OCI-LY7 (cell line): Measurements from ENCODE around the gene PLK2. TPM values are rescaled to one million over a fixed set of nuclear protein-coding genes. Genes with fewer than 3 reads are reported as not detected.

Experiments used
- BruUV-seq: library from RNA; stranded (reverse); fragments of 400-500 nt; replicated peaks from 2 replicates; lab custom pipeline; 2021; lab: Mats Ljungman, UMichigan
- CTCF ChIA-PET: fragments of 300-600 bp; sonication (Branson Sonifier 250); formaldehyde crosslinking; loops from one replicate; lab custom pipeline; 2022; ENCODE audit warnings: antibody characterized with exemption; ENCODE audit not compliant: unreplicated experiment; lab: Charles Lee
- POLR2A ChIA-PET: fragments of 300-600 bp; sonication (Branson Sonifier 250); formaldehyde crosslinking; loops from one replicate; lab custom pipeline; 2022; ENCODE audit warnings: antibody characterized with exemption; lab: Charles Lee
- DNase-seq: peaks from one replicate; pipeline ENCODE4 v3.0.0-alpha.2; 2015; ENCODE audit warnings: low spot score
- H2AFZ ChIP-seq: fragments of 200-600 bp; sonication (generic), shearing (Covaris generic); 2 replicates; pipeline ENCODE4 v1.6.1; 2014; ENCODE audit warnings: mild to moderate bottlenecking, antibody characterized with exemption, low read length, moderate library complexity
- H3K27ac ChIP-seq: fragments of 200-600 bp; sonication (generic); 2 replicates; pipeline ENCODE4 v1.5.1; 2014; ENCODE audit warnings: mixed run types, low read depth, mild to moderate bottlenecking, moderate library complexity, low read length, inconsistent platforms; ENCODE audit not compliant: poor library complexity, severe bottlenecking
- H3K36me3 ChIP-seq: fragments of 200-600 bp; sonication (generic); 2 replicates; pipeline ENCODE4 v1.6.1; 2014; ENCODE audit warnings: mild to moderate bottlenecking, antibody characterized with exemption, low read length, moderate library complexity, mixed read lengths; ENCODE audit not compliant: insufficient read depth
- H3K4me1 ChIP-seq: fragments of 200-600 bp; sonication (generic); 2 replicates; pipeline ENCODE4 v1.5.1; 2014; ENCODE audit warnings: mild to moderate bottlenecking, low read length; ENCODE audit not compliant: insufficient read depth, poor library complexity, severe bottlenecking
- H3K4me2 ChIP-seq: fragments of 200-600 bp; sonication (generic); 2 replicates; pipeline ENCODE4 v1.6.1; 2014; ENCODE audit warnings: mild to moderate bottlenecking, low read length
- H3K4me3 ChIP-seq: fragments of 200-600 bp; sonication (generic); 2 replicates; pipeline ENCODE4 v1.5.1; 2014; ENCODE audit warnings: mild to moderate bottlenecking, low read depth, low read length; ENCODE audit not compliant: poor library complexity, severe bottlenecking
- H3K79me2 ChIP-seq: fragments of 200-600 bp; sonication (generic); 2 replicates; pipeline ENCODE4 v1.6.1; 2016; ENCODE audit warnings: low read depth, mild to moderate bottlenecking, low read length, moderate library complexity, mixed read lengths; ENCODE audit not compliant: insufficient read depth
- H3K9me2 ChIP-seq: fragments of 200-600 bp; sonication (generic); 2 replicates; pipeline ENCODE4 v1.6.1; 2016; ENCODE audit warnings: mild to moderate bottlenecking, low read length, mixed read lengths; ENCODE audit not compliant: insufficient read depth
- H3K9me3 ChIP-seq: fragments of 200-600 bp; sonication (generic); 2 replicates; pipeline ENCODE4 v1.6.1; 2014; ENCODE audit warnings: mild to moderate bottlenecking, mixed run types, low read length, mixed read lengths
- H4K20me1 ChIP-seq: fragments of 200-600 bp; sonication (generic); 2 replicates; pipeline ENCODE4 v1.6.1; 2014; ENCODE audit warnings: mild to moderate bottlenecking, antibody characterized with exemption, low read length, moderate library complexity, mixed read lengths; ENCODE audit not compliant: insufficient read depth
- CTCF ChIP-seq: fragments of 200-600 bp; sonication (generic); conservative IDR thresholded peaks from 2 replicates; pipeline ENCODE4 v1.5.1; 2014; ENCODE audit warnings: mild to moderate bottlenecking, antibody characterized with exemption, low read length, moderate library complexity, mixed read lengths
- EZH2phosphoT487 ChIP-seq: fragments of 200-600 bp; sonication (generic); IDR thresholded peaks from 2 replicates; pipeline ENCODE4 v1.6.1; 2018; ENCODE audit warnings: low read depth, borderline replicate concordance, mild to moderate bottlenecking, mixed run types, antibody characterized with exemption, low read length, moderate library complexity, mixed read lengths
- intact Hi-C: fragments of 100-400 bp; cut with micrococcal nuclease; formaldehyde crosslinking; loops from one replicate; pipeline ENCODE4 v1.10.0; 2022; ENCODE audit not compliant: unreplicated experiment
- total RNA-seq, 2 experiments: library from RNA; depleted of rRNA in 1 of 2; stranded (reverse); fragments of >200 nt in 1 of 2; shearing (Covaris generic) in 1 of 2; gene quantifications; 2 replicates each; pipeline ENCODE4 v1.2.3, GENCODE V29; 2014 to 2022

PLK2 gene
- total RNA-seq, 2 experiments from 2014 or later = 0.19 to 0.59 TPM

- CTCF ChIA-PET = no interaction called here
- no peaks in the 10 kb centered on the region for H4K20me1 ChIP-seq
- no peaks in the 10 kb centered on the region for H3K36me3 ChIP-seq
- intact Hi-C loops = loop anchor here (1.0 to 10.0 kb wide), 3 partner anchors 683 to 1164 kb away; no protein-coding TSS in a partner anchor
- no peak overlapping the region for H3K4me3 ChIP-seq
- H3K4me1 ChIP-seq = no peaks in the 10 kb centered on the region
- H3K9me3 ChIP-seq = no peaks in the 10 kb centered on the region
- H3K27ac ChIP-seq = no peak overlapping the region
- DNase-seq = peak; percentile 42
- no peaks in the 10 kb centered on the region for H3K9me2 ChIP-seq
- no peaks in the 10 kb centered on the region for H3K79me2 ChIP-seq
- no peak overlapping the region for H3K4me2 ChIP-seq
- no TSS peak for BruUV-seq
- POLR2A ChIA-PET = no interaction called here
- TF ChIP-seq CTCF (peak; percentile 86), EZH2phosphoT487 (no peak)
- H2AFZ ChIP-seq = no peak overlapping the region
Observed at GRCh38 chr5:58462623-58463230, 2.8 kb upstream of the PLK2 start.

GRCh38 chr5:58462154-58462553 lies 2.3 kb upstream of the PLK2 start:
- BruUV-seq = no TSS peak
- intact Hi-C loops = loop anchor here (1.0 to 10.0 kb wide), 3 partner anchors 683 to 1163 kb away; no protein-coding TSS in a partner anchor
- DNase-seq = no peak
- Histone ChIP-seq H3K36me3 (no peaks in the 10 kb centered on the region), H3K27ac (no peak overlapping the region), H3K9me2 (no peaks in the 10 kb centered on the region), H3K9me3 (no peaks in the 10 kb centered on the region), H3K4me2 (no peak overlapping the region), H3K4me1 (no peaks in the 10 kb centered on the region), H3K4me3 (no peak overlapping the region), H3K79me2 (no peaks in the 10 kb centered on the region), H4K20me1 (no peaks in the 10 kb centered on the region), H2AFZ (no peak overlapping the region)
- CTCF ChIA-PET = interaction anchor here (1.6 kb wide), 1 partner anchor 1164 kb away, joined by 3 read pairs; no protein-coding TSS in a partner anchor
- POLR2A ChIA-PET = interaction anchor here (0.7 kb wide), 1 partner anchor 648 kb away, joined by 3 read pairs; no protein-coding TSS in a partner anchor
- TF ChIP-seq CTCF (no peak), EZH2phosphoT487 (no peak)

GRCh38 chr5:58460732-58461286 lies 923 bp upstream of the PLK2 start:
- Histone ChIP-seq H3K9me2 (no peaks in the 10 kb centered on the region), H3K9me3 (no peaks in the 10 kb centered on the region), H3K36me3 (no peaks in the 10 kb centered on the region), H3K27ac (no peak overlapping the region), H3K79me2 (no peaks in the 10 kb centered on the region), H2AFZ (no peak overlapping the region), H4K20me1 (no peaks in the 10 kb centered on the region), H3K4me1 (no peaks in the 10 kb centered on the region), H3K4me2 (no peak overlapping the region; the same call in 1 of the 2 replicates), H3K4me3 (no peak overlapping the region)
- peak; percentile 14 for DNase-seq
- ChIA-PET POLR2A (no interaction called here), CTCF (interaction anchor here (1.6 kb wide), 1 partner anchor 1163 kb away, joined by 3 read pairs; no protein-coding TSS in a partner anchor)
- TF ChIP-seq EZH2phosphoT487 (no peak), CTCF (peak; percentile 78)
- no TSS peak for BruUV-seq
- intact Hi-C loops = loop anchor here (2.0 to 10.0 kb wide), 2 partner anchors 810 to 966 kb away; no protein-coding TSS in a partner anchor
